ENCODE results near the gene DCDC2.
"Not testable (repeated sequence)": the region's sequence is repeated elsewhere in the genome, so short reads cannot be mapped to it uniquely, and the experiment has no call there.

GRCh38 chr6:24384369-24385130, 26.7 kb upstream of the DCDC2 start:
- not testable (repeated sequence) for TF ChIP-seq CTCF (IDR thresholded peaks at IDR 0.05; ENCODE audit: low read depth, low read length, missing input control); YY1 (IDR thresholded peaks at IDR 0.05); REST (IDR thresholded peaks at IDR 0.05); EGR1 (IDR thresholded peaks at IDR 0.05; ENCODE audit: low read depth in 2 of 2); JUND (IDR thresholded peaks at IDR 0.05); ZBTB33 (IDR thresholded peaks at IDR 0.05); RAD21 (IDR thresholded peaks at IDR 0.05); SP1 (IDR thresholded peaks at IDR 0.05); FOXA1 (IDR thresholded peaks at IDR 0.05); ATF3 (IDR thresholded peaks at IDR 0.05); GABPA (IDR thresholded peaks at IDR 0.05 in 1 of 2, conservative IDR thresholded peaks at IDR 0.05 in 1 of 2); MAX (IDR thresholded peaks at IDR 0.05); HNF4A (conservative IDR thresholded peaks at IDR 0.05); TAF1 (conservative IDR thresholded peaks at IDR 0.05)

Data from liver (tissue), 3 donors.